ENCODE results near the gene UBE3D. TPM values are rescaled to one million over a fixed set of nuclear protein-coding genes. Genes with fewer than 3 reads are reported as not detected.

The UBE3D gene
- total and polyA plus RNA-seq, 2 experiments from 2014 or later, result 17.5 to 31.4 TPM

- TF ChIP-seq ZNF462 (CRISPR knock-in tag; IDR thresholded peaks at IDR 0.05) (no peak), EZH2 (IDR thresholded peaks at IDR 0.05; ENCODE audit: low read depth, unreplicated experiment) (no peak), CREB1 (CRISPR knock-in tag; IDR thresholded peaks at IDR 0.05; ENCODE audit: low read depth) (no peak), NANOG (IDR thresholded peaks at IDR 0.05; ENCODE audit: borderline replicate concordance) (no peak), POLR2AphosphoS5 (IDR thresholded peaks at IDR 0.05; ENCODE audit: low read depth) (no peak), JUNB (IDR thresholded peaks at IDR 0.05; ENCODE audit: unreplicated experiment) (no peak)
Measured at GRCh38 chr6:83097675-83098074, 32.0 kb upstream of the UBE3D start (continued).

- no peaks in the 10 kb centered on the region for H3K36me3 ChIP-seq (ENCODE audit: insufficient read depth)
- H3K27ac ChIP-seq (ENCODE audit: low read depth), result no peak overlapping the region
- H3K4me3 Mint-ChIP-seq, result no peak overlapping the region
- no peaks in the 10 kb centered on the region for H3F3A ChIP-seq (replicated peaks; ENCODE audit: low read depth)
- no peaks in the 10 kb centered on the region for H3K27me3 Mint-ChIP-seq (ENCODE audit: insufficient read depth, low read depth, poor library complexity)
- H3K27ac Mint-ChIP-seq, result no peak overlapping the region
- H3K4me1 ChIP-seq (ENCODE audit: insufficient read depth), result peaks cover 5% of the 10 kb centered on the region; the same call in 1 of the 2 replicates
- DNase-seq (ENCODE audit: low spot score) (no peak), ATAC-seq (no peak)
- H3K36me3 Mint-ChIP-seq (ENCODE audit: low read depth), result peaks cover 2% of the 10 kb centered on the region; the same call in 2 of the 3 replicates
- no peaks in the 10 kb centered on the region for H3K27me3 ChIP-seq (ENCODE audit: insufficient read depth)
- H3K4me1 Mint-ChIP-seq, result peaks cover 4% of the 10 kb centered on the region; the same call in 2 of the 3 replicates
- no peak overlapping the region for H3K4me3 ChIP-seq
- H3K4me2 ChIP-seq, result no peak overlapping the region
- no peaks in the 10 kb centered on the region for H4K20me1 ChIP-seq (replicated peaks; ENCODE audit: insufficient read depth)
- H2AFZ ChIP-seq, result no peak overlapping the region
- no peaks in the 10 kb centered on the region for H3K9me2 ChIP-seq (ENCODE audit: insufficient read depth)
- H3K79me2 ChIP-seq (replicated peaks; ENCODE audit: insufficient read depth), result peaks cover 24% of the 10 kb centered on the region
- H3K9me3 Mint-ChIP-seq, result no peaks in the 10 kb centered on the region
- TF ChIP-seq EZH2phosphoT487 (IDR thresholded peaks at IDR 0.05; ENCODE audit: unreplicated experiment), result no peak
- TF ChIP-seq ZNF114 (CRISPR knock-in tag; IDR thresholded peaks at IDR 0.05), result no peak
- TF ChIP-seq JUNB (IDR thresholded peaks at IDR 0.05; ENCODE audit: unreplicated experiment), result no peak
- no peak for TF ChIP-seq ETS1 (IDR thresholded peaks at IDR 0.05)
- TF ChIP-seq CTCF (conservative IDR thresholded peaks at IDR 0.05; ENCODE audit: low read depth in 2 of 2), result no peak
- TF ChIP-seq STAT1 (IDR thresholded peaks at IDR 0.05; ENCODE audit: unreplicated experiment), result no peak
- no peak for TF ChIP-seq EZH2 (IDR thresholded peaks at IDR 0.05; ENCODE audit: low read depth, unreplicated experiment)
Measured at GRCh38 chr6:83097204-83097603, 31.6 kb upstream of the UBE3D start.
